PC-3 (cell line): Measurements from ENCODE around the gene ZNF562.

Source experiments
- CTCF ChIP-seq: fragments of 300-600 bp; sonication (generic); conservative IDR thresholded peaks from 2 replicates; pipeline ENCODE4 v1.5.1; 2017; ENCODE audit warnings: antibody characterized with exemption, low read depth, mild to moderate bottlenecking, low read length
- EZH2 ChIP-seq: fragments of 300-600 bp; sonication (generic); IDR thresholded peaks from one replicate; pipeline ENCODE4 v1.6.1; 2017; ENCODE audit warnings: antibody characterized with exemption, mild to moderate bottlenecking, low read length; ENCODE audit not compliant: unreplicated experiment

GRCh38 chr19:9711815-9712214, 36.9 kb upstream of the ZNF562 start:
- no peak for TF ChIP-seq CTCF
- no peak for TF ChIP-seq EZH2
